K562 (cell line): ENCODE data around the gene MPL. TPM values are rescaled to one million over a fixed set of nuclear protein-coding genes. Genes with fewer than 3 reads are reported as not detected.

ENCODE experiments used
- ATAC-seq: fragments of 200-7000 bp; cut with Tn5 transposase; 3 replicates; pipeline ENCODE4 v1.9.1; 2020; ENCODE audit warnings: moderate library complexity
- BruUV-seq: library from RNA; stranded (reverse); fragments of 400-500 nt; replicated peaks from 2 replicates; lab custom pipeline; 2021; lab: Mats Ljungman, UMichigan
- CTCF ChIA-PET: fragments of 300-600 bp; formaldehyde crosslinking; extraction: SDS; loops from one replicate; lab custom pipeline; 2021; ENCODE audit warnings: low intra/inter-chr PET ratio; lab: Yijun Ruan, JAX
- POLR2A ChIA-PET: fragments of 300-600, 350-650 bp; sonication (Branson Sonifier 250); formaldehyde crosslinking; extraction: SDS; loops from one replicate; lab custom pipeline; 2021; ENCODE audit warnings: antibody characterized with exemption, inconsistent platforms; lab: Yijun Ruan, JAX
- DNase-seq, 4 experiments: peaks; one replicate each; pipeline versions ENCODE4 v3.0.0 to v3.0.0-alpha.2; 2011 to 2018; ENCODE audit warnings: low spot score in 3 of 4, mixed read lengths in 3 of 4; ENCODE audit errors: extremely low read depth in 1 of 4
- FAIRE-seq: peaks from 2 replicates; lab custom pipeline; 2011; peaks lifted over from hg19 to GRCh38; lab: Jason Lieb, UNC
- H2AFZ ChIP-seq: 2 replicates; pipeline ENCODE4 v1.6.0; 2011; ENCODE audit warnings: low read depth, low read length, control low read depth, inconsistent platforms
- H3K27ac ChIP-seq: fragments of 200-600 bp; 3 replicates; pipeline ENCODE4 v1.8.0; 2011; ENCODE audit warnings: low read depth, mild to moderate bottlenecking, control low read depth, inconsistent platforms, low read length, moderate library complexity, mixed read lengths; ENCODE audit errors: extremely low read depth
- H3K27me3 ChIP-seq, 2 experiments: fragments of 300-600 bp in 1 of 2; 2 replicates in 1 of 2; 3 replicates in 1 of 2; pipeline versions ENCODE4 v1.6.0 to v1.8.0; 2011; ENCODE audit warnings: inconsistent platforms in 2 of 2, low read length in 2 of 2, mild to moderate bottlenecking in 1 of 2, mixed read lengths in 1 of 2, moderate library complexity in 1 of 2; ENCODE audit not compliant: control insufficient read depth in 2 of 2, insufficient read depth in 2 of 2
- H3K36me3 ChIP-seq: fragments of 300-600 bp; 3 replicates; pipeline ENCODE4 v1.8.0; 2011; ENCODE audit warnings: mild to moderate bottlenecking, low read length, inconsistent platforms; ENCODE audit not compliant: control insufficient read depth, insufficient read depth
- H3K4me1 ChIP-seq, 2 experiments: fragments of 200-600 bp in 1 of 2; replicated peaks in 1 of 2; 2 replicates in 1 of 2; 3 replicates in 1 of 2; pipeline versions ENCODE4 v1.5.1 to v1.8.0; 2011; ENCODE audit warnings: inconsistent platforms in 2 of 2, low read length in 2 of 2, mild to moderate bottlenecking in 1 of 2, mixed read lengths in 1 of 2, moderate library complexity in 1 of 2; ENCODE audit not compliant: control insufficient read depth in 2 of 2, insufficient read depth in 2 of 2
- H3K4me2 ChIP-seq: 2 replicates; pipeline ENCODE4 v1.6.1; 2011; ENCODE audit warnings: low read length, control low read depth, inconsistent platforms, mixed read lengths; ENCODE audit not compliant: insufficient read depth
- H3K4me3 ChIP-seq: fragments of 200-600 bp; sonication (generic), shearing (Covaris generic); 2 replicates; pipeline ENCODE4 v1.5.1; 2016; ENCODE audit warnings: control low read depth, inconsistent platforms
- H3K79me2 ChIP-seq: fragments of 200-600 bp; 3 replicates; pipeline ENCODE4 v1.8.0; 2011; ENCODE audit warnings: low read length, inconsistent platforms; ENCODE audit not compliant: control insufficient read depth, insufficient read depth
- H3K9ac ChIP-seq, 2 experiments: 2 replicates each; pipeline versions ENCODE4 v1.6.0 to v1.6.1; 2011; ENCODE audit warnings: low read depth in 2 of 2, low read length in 2 of 2, control low read depth in 1 of 2, inconsistent platforms in 1 of 2, mild to moderate bottlenecking in 1 of 2, mixed read lengths in 1 of 2; ENCODE audit not compliant: insufficient read depth in 1 of 2
- H3K9me1 ChIP-seq: one replicate; pipeline ENCODE4 v1.6.0; 2011; ENCODE audit warnings: inconsistent platforms, mild to moderate bottlenecking, low read length, moderate library complexity; ENCODE audit not compliant: control insufficient read depth, insufficient read depth
- H3K9me3 ChIP-seq: replicated peaks from 2 replicates; pipeline ENCODE4 v1.5.1; 2011; ENCODE audit warnings: low read depth, low read length, inconsistent platforms; ENCODE audit not compliant: control insufficient read depth, insufficient read depth
- H4K20me1 ChIP-seq: replicated peaks from 2 replicates; pipeline ENCODE4 v1.6.1; 2011; ENCODE audit warnings: low read length, inconsistent platforms, mixed read lengths; ENCODE audit not compliant: control insufficient read depth, insufficient read depth
- CC2D1A ChIP-seq: fragments of 450-650 bp; IDR thresholded peaks from 2 replicates; pipeline ENCODE4 v1.6.1; 2017; ENCODE audit warnings: mild to moderate bottlenecking
- ESRRB ChIP-seq: fragments of 250-450 bp; sonication (Bioruptor Pico); IDR thresholded peaks from 2 replicates; pipeline ENCODE4 v1.5.0; 2020; ENCODE audit warnings: mild to moderate bottlenecking, moderate library complexity, borderline replicate concordance
- HDAC2 ChIP-seq: fragments of 450-650 bp; IDR thresholded peaks from 2 replicates; pipeline ENCODE4 v1.6.1; 2016; ENCODE audit warnings: mild to moderate bottlenecking
- HNRNPL ChIP-seq: fragments of 200-400 bp; formaldehyde crosslinking; IDR thresholded peaks from 2 replicates; pipeline ENCODE4 v1.6.1; 2017; ENCODE audit warnings: low read depth, mild to moderate bottlenecking, low read length
- MED1 ChIP-seq: sonication (generic); formaldehyde crosslinking; IDR thresholded peaks from 2 replicates; pipeline ENCODE4 v1.8.1; 2023; ENCODE audit warnings: missing genetic modification reagents, borderline replicate concordance
- NCOR1 ChIP-seq: fragments of 450-650 bp; IDR thresholded peaks from 2 replicates; pipeline ENCODE4 v1.6.1; 2016; ENCODE audit warnings: mild to moderate bottlenecking, moderate library complexity
- PTRF ChIP-seq: fragments of 450-650 bp; IDR thresholded peaks from 2 replicates; pipeline ENCODE4 v1.6.1; 2016; ENCODE audit warnings: mild to moderate bottlenecking, missing genetic modification characterization, missing compliant biosample characterization
- SETDB1 ChIP-seq: IDR thresholded peaks from one replicate; pipeline ENCODE4 v1.6.1; 2012; ENCODE audit warnings: low read length, control low read depth, inconsistent platforms
- TRIM28 ChIP-seq: fragments of 450-650 bp; IDR thresholded peaks from 2 replicates; pipeline ENCODE4 v1.6.1; 2017
- WGBS: fragments of 100-300 bp; shearing (Covaris generic); methylation state at CpG from one replicate; pipeline ENCODE4 v1.1.6; 2016; ENCODE audit warnings: low coverage, mixed read lengths; ENCODE audit not compliant: insufficient coverage; ENCODE audit errors: missing lambda C conversion rate; 5-methylcytosine and 5-hydroxymethylcytosine counted together
- in situ Hi-C: fragments of 300-500 bp; cut with MboI; formaldehyde crosslinking; loops from 4 replicates; pipeline ENCODE4 v1.15.0; 2018; ENCODE audit warnings: inconsistent platforms, mixed read lengths
- intact Hi-C: fragments of 100-400 bp; cut with micrococcal nuclease; formaldehyde crosslinking; loops from 2 replicates; pipeline ENCODE4 v1.14.2; 2022
- polyA plus RNA-seq, 8 experiments: library from polyadenylated mRNA; depleted of rRNA in 4 of 8; stranded (reverse) in 5 of 8; unstranded in 3 of 8; fragments of >200 nt; fragmentation: Nextera tagmentation in 2 of 8; fragmentation: Illumina TruSeq in 1 of 8; extraction: Ambion mirVana in 2 of 8; extraction: Trizol in 1 of 8; gene quantifications; 2 replicates each; pipeline versions ENCODE4 v1.2.1 to v1.2.3, GENCODE V29; 2011 to 2014; ENCODE audit warnings: inconsistent platforms in 1 of 8, missing spikeins in 1 of 8
- total RNA-seq, 7 experiments: library from RNA; depleted of rRNA in 6 of 7; stranded (reverse); fragments of >200 nt in 6 of 7; fragmentation: Illumina TruSeq in 2 of 7; extraction: Trizol in 2 of 7; gene quantifications; 2 replicates each; pipeline versions ENCODE4 v1.2.1 to v1.2.3, GENCODE V29; 2011 to 2021; ENCODE audit warnings: low replicate concordance in 1 of 7
- TF ChIP-seq, protein P1 (sequence below): fragments of 450-650 bp; conservative IDR thresholded peaks from 2 replicates; pipeline ENCODE4 v1.6.1; 2016; ENCODE audit warnings: missing genetic modification characterization, low read depth, mild to moderate bottlenecking, missing compliant biosample characterization, moderate library complexity
- TF ChIP-seq, protein P2 (sequence below): sonication (generic); formaldehyde crosslinking; IDR thresholded peaks from 2 replicates; pipeline ENCODE4 v1.8.1; 2022; ENCODE audit warnings: missing genetic modification reagents
- TF ChIP-seq, protein P3 (sequence below): sonication (generic); formaldehyde crosslinking; IDR thresholded peaks from 2 replicates; pipeline ENCODE4 v1.8.0; 2022; ENCODE audit warnings: missing genetic modification reagents, mild to moderate bottlenecking, borderline replicate concordance
- TF ChIP-seq, protein P4 (sequence below): fragments of 250-450 bp; sonication (Bioruptor Pico); IDR thresholded peaks from 2 replicates; pipeline ENCODE4 v1.9.0; 2021; ENCODE audit warnings: mild to moderate bottlenecking, inconsistent platforms

MPL gene
- total and polyA plus RNA-seq, 9 of the 15 experiments (the other 6 are each of a cell fraction or from before 2014, with no cell fraction given): not detected

DNA sequence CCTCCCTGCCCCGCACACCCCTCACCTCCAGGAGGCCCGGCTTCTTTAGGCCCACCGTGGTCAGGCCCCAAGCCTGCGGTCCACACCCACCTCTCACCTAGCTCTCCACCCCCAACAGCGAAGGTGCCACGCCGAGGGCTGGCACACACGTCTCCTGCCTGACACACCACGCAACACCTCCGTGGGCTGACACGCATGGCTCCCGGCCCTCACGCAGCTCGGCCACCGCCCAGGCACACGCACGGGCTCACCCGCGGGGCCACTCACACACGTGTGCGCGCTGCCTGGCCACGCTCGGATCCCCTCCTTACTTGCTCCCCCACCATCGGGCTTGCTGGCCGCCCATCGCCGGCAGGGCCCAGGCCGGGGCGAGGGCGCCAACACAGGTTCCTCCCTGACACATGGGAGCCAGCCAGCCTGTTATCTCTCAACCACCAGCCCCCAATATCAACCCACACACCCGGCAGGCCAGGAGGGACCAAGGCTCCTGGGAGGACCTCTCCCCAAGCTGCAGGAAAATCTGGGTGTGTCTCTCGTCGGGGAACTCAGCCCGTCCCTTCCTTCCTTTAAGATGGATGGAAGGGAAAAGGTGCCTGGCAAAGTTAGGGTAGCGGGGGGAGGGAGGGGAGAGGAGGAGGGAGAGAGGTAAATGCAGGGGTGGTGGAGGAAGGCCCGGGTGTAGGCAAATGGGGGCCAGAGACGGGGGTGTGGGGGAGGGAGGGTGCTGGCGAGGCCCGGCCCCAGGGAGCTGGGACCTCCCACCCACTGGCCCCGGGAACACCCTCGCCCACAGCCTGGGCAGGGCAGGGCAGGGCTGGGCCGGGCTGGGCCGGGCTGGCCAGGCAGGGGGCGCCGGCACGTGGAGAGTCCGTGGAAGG, 29.6 kb downstream of the MPL start:
- Histone ChIP-seq H3K4me2 (peak overlapping the region; percentile 93), H3K9me1 (peaks cover 12% of the 10 kb centered on the region), H3K27me3 (no peaks in the 10 kb centered on the region), H2AFZ (peak overlapping the region; percentile 78), H3K9me3 (no peaks in the 10 kb centered on the region), H3K79me2 (peaks cover 40% of the 10 kb centered on the region), H3K4me1 (peaks cover 31 to 45% of the 10 kb centered on the region in 2 experiments), H4K20me1 (peaks cover 10% of the 10 kb centered on the region), H3K9ac (peak overlapping the region; percentile 76 to 97), H3K27ac (peak overlapping the region; percentile 89), H3K36me3 (peaks cover 37% of the 10 kb centered on the region), H3K4me3 (peak overlapping the region; percentile 64)
- BruUV-seq: TSS peak; percentile 61
- in situ Hi-C loops: no loop called here
- intact Hi-C loops: no loop called here
- FAIRE-seq: peak; percentile 82
- WGBS: 1% methylated on average over 39 of the region's 48 CpGs
- peak; percentile 40 for ATAC-seq
- DNase-seq: peak; percentile 87 to 90 (median 90)
- ChIA-PET POLR2A (interaction anchor here (0.5 to 3.1 kb wide), 9 partner anchors 8 to 519 kb away, joined by 3 to 20 read pairs (median 5); partner anchors contain the start of genes CDC20, MED8 and SZT2), CTCF (no interaction called here)
- TF ChIP-seq NCOR1 (peak; percentile 89), MED1 (CRISPR knock-in tag) (no peak), HNRNPL (peak; percentile 81), TRIM28 (no peak), ESRRB (no peak), PTRF (tag) (no peak), CC2D1A (peak; percentile 66; the same call in 1 of the 2 replicates), SETDB1 (no peak), HDAC2 (peak; percentile 56; the same call in 1 of the 2 replicates)
- TF ChIP-seq, protein P1, sequence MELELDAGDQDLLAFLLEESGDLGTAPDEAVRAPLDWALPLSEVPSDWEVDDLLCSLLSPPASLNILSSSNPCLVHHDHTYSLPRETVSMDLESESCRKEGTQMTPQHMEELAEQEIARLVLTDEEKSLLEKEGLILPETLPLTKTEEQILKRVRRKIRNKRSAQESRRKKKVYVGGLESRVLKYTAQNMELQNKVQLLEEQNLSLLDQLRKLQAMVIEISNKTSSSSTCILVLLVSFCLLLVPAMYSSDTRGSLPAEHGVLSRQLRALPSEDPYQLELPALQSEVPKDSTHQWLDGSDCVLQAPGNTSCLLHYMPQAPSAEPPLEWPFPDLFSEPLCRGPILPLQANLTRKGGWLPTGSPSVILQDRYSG: no peak
- TF ChIP-seq, protein P2, sequence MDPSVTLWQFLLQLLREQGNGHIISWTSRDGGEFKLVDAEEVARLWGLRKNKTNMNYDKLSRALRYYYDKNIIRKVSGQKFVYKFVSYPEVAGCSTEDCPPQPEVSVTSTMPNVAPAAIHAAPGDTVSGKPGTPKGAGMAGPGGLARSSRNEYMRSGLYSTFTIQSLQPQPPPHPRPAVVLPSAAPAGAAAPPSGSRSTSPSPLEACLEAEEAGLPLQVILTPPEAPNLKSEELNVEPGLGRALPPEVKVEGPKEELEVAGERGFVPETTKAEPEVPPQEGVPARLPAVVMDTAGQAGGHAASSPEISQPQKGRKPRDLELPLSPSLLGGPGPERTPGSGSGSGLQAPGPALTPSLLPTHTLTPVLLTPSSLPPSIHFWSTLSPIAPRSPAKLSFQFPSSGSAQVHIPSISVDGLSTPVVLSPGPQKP (CRISPR knock-in tag): no peak
- TF ChIP-seq, protein P3, sequence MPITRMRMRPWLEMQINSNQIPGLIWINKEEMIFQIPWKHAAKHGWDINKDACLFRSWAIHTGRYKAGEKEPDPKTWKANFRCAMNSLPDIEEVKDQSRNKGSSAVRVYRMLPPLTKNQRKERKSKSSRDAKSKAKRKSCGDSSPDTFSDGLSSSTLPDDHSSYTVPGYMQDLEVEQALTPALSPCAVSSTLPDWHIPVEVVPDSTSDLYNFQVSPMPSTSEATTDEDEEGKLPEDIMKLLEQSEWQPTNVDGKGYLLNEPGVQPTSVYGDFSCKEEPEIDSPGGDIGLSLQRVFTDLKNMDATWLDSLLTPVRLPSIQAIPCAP (CRISPR knock-in tag): no peak; the same call in 1 of the 2 replicates
- TF ChIP-seq, protein P4, sequence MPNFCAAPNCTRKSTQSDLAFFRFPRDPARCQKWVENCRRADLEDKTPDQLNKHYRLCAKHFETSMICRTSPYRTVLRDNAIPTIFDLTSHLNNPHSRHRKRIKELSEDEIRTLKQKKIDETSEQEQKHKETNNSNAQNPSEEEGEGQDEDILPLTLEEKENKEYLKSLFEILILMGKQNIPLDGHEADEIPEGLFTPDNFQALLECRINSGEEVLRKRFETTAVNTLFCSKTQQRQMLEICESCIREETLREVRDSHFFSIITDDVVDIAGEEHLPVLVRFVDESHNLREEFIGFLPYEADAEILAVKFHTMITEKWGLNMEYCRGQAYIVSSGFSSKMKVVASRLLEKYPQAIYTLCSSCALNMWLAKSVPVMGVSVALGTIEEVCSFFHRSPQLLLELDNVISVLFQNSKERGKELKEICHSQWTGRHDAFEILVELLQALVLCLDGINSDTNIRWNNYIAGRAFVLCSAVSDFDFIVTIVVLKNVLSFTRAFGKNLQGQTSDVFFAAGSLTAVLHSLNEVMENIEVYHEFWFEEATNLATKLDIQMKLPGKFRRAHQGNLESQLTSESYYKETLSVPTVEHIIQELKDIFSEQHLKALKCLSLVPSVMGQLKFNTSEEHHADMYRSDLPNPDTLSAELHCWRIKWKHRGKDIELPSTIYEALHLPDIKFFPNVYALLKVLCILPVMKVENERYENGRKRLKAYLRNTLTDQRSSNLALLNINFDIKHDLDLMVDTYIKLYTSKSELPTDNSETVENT (CRISPR knock-in tag): peak; percentile 67; the same call in 1 of the 2 replicates
